Suprapubic skin (tissue), 4 donors: ENCODE results near the gene CIAO2B.

Experiments
- POLR2A ChIP-seq, 2 donors: fragments of 450-650 bp; IDR thresholded peaks; one replicate each; pipeline ENCODE4 v1.6.1; 2017; ENCODE audit warnings: antibody characterized with exemption in 2 of 2, mild to moderate bottlenecking in 2 of 2, moderate library complexity in 2 of 2
- POLR2AphosphoS5 ChIP-seq, 3 donors: sonication (generic); formaldehyde crosslinking; IDR thresholded peaks; one replicate each; pipeline ENCODE4 v1.6.1; 2017; ENCODE audit warnings: antibody characterized with exemption in 3 of 3

- TF ChIP-seq POLR2A (IDR thresholded peaks at IDR 0.05) (no peak), POLR2AphosphoS5 (IDR thresholded peaks at IDR 0.05) (no peak)
Observed at GRCh38 chr16:66911801-66912200, 22.4 kb downstream of the CIAO2B start.
